ENCODE measurements around the gene MAN1C1.

The MAN1C1 gene

DNA sequence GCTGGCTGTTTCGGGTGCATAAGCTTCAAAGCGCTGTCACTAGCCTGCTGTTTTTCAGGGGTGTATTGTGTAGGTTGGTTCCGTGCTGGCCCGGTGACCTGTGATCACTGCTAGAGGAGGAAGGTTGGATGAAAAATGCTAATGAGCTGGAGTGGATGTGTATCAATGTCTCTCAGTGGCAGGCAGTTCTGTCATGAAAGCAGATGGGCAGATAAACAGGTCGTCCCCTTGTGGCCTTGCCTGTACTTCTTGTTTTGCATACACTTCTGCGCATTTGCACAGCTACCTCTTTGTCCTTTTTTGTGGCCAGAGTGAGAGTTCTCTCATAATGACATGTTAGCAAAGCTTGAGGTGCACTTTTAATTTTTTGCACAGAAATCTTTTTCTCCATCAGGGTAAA, 186.3 kb downstream of the MAN1C1 start:
- no peak overlapping the region for H3K4me3 ChIP-seq
- no peak for TF ChIP-seq CTCF (IDR thresholded peaks at IDR 0.05)
- no peak overlapping the region for H3K27ac ChIP-seq
- peak; percentile 70 for DNase-seq (ENCODE audit: low spot score)

DNA sequence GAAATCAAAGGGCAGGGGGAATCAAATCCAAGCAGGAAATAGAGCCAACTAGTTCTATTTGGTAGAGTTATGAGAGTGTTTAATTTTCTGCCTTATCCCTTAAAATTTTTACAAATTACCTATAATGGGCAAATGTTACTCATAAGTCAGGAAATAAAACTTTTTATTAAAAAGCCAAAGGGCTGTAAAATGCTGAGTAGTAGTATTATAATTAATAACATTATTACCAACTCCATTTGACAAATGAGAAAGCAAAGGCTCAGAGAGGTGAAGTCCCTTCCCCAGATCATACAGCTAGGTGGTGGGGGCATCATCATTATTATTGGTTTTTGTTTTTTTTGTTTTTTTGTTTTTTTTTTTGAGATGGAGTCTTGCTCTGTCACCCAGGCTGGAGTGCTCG, 186.8 kb downstream of the MAN1C1 start:
- Histone ChIP-seq H3K4me3 (no peak overlapping the region), H3K27ac (no peak overlapping the region)
- no peak for DNase-seq (ENCODE audit: low spot score)
- no peak for TF ChIP-seq CTCF (IDR thresholded peaks at IDR 0.05)

DNA sequence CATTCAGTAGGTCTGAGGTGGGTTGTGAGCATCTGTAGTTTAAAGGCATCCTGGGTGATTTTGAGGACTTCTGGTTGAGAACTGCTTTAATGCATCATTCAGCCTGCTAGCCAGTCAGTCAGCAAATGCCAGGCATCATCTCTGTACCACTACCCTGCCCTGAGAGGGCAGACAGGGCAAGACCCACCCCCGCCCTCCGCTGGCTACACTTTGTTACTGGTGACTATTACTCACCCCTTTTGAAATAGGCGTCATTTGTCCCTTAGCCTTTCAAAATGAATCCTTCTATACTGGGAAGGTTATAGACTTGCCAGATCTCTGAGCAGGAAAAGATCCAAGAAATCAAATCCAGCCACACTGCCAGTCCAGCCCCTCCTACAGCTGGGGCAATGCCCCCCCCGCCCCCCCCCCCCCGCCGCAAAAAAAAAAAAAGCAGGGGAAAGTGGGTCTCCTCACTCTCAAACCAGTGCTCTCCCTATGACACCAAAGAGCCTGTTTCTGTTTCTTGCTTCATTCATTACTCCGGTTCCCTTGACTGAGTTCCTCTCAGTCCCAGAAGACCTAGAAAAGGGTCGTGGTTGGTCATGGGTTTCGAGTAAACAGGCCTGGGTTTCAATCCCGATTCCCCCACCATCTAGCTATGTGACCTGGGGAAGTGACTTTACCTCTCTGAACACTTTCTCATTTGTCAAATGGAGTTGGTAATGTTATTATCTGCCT, 187.8 kb downstream of the MAN1C1 start:
- no peak overlapping the region for H3K4me3 ChIP-seq
- TF ChIP-seq CTCF (IDR thresholded peaks at IDR 0.05): no peak
- peak overlapping the region; percentile 12 to 83 for H3K27ac ChIP-seq
- DNase-seq (ENCODE audit: low spot score): no peak

DNA sequence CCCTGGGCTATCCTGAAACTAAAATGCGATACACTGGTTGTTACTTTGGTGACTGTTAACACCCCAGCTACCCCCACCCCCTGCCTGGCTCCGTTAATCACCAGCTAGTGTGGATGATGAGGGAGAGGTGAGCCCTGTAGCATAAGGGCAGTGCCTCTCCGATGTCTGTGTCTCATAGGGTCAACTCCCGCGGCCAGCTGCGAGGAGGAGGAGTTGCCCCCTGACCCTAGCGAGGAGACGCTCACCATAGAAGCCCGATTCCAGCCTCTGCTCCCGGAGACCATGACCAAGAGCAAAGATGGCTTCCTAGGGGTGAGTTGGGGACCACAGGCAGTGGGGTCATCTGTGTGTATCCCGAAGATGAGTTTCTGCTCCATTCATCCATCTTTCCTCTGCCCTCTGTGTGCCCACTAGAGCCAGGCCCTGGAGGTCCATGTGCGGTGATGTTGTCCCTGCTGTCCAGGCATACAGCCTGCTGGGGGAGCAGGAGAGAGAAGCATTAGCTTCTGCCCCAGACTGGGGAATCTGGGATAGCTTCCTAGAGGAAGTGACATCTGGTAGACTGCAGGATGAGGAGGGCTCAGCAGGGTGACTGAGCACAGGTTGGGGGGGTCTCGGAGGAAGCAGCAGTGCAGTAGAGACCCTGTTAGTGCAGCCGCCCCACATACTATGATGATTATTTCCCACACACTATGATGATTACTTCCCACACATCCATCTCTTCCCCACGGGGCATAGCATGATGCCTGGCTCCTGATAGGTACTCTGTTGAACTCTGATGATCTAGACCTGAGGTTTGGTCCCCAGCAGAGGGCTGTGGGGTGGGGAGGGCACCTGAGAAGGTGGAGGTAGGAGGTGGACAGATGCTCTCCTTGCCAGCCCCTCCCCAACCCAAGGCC, 188.6 kb downstream of the MAN1C1 start:
- Histone ChIP-seq H3K4me3 (no peak overlapping the region), H3K27ac (peak overlapping the region; percentile 12 to 83)
- no peak for DNase-seq (ENCODE audit: low spot score)
- no peak for TF ChIP-seq CTCF (IDR thresholded peaks at IDR 0.05)

- H3K27ac ChIP-seq: peak overlapping the region; percentile 12 to 83
- DNase-seq (ENCODE audit: low spot score): no peak
- TF ChIP-seq CTCF (IDR thresholded peaks at IDR 0.05): no peak
- H3K4me3 ChIP-seq: no peak overlapping the region
These were observed 189.3 kb downstream of the MAN1C1 start for GRCh38 chr1:25805863-25806225.

- peak; percentile 80 for DNase-seq (ENCODE audit: low spot score)
- peak overlapping the region; percentile 12 to 83 for H3K27ac ChIP-seq
- TF ChIP-seq CTCF (IDR thresholded peaks at IDR 0.05): no peak
These were observed 189.8 kb downstream of the MAN1C1 start for GRCh38 chr1:25806418-25806817.

More at GRCh38 chr1:25806418-25806817, 189.8 kb downstream of the MAN1C1 start:
- H3K4me3 ChIP-seq: no peak overlapping the region

Measured in coronary artery (tissue), 2 donors.